Measurements from ENCODE around the gene SLC30A4. TPM values are rescaled to one million over a fixed set of nuclear protein-coding genes. Genes with fewer than 3 reads are reported as not detected.
A peak's percentile ranks its signal among the peaks of the same experiment; 100 is the strongest.

The SLC30A4 gene
- polyA plus RNA-seq, 1 donor (not counting 4 experiments of a cell fraction or from before 2014, with no cell fraction given): 3.3 TPM

DNA sequence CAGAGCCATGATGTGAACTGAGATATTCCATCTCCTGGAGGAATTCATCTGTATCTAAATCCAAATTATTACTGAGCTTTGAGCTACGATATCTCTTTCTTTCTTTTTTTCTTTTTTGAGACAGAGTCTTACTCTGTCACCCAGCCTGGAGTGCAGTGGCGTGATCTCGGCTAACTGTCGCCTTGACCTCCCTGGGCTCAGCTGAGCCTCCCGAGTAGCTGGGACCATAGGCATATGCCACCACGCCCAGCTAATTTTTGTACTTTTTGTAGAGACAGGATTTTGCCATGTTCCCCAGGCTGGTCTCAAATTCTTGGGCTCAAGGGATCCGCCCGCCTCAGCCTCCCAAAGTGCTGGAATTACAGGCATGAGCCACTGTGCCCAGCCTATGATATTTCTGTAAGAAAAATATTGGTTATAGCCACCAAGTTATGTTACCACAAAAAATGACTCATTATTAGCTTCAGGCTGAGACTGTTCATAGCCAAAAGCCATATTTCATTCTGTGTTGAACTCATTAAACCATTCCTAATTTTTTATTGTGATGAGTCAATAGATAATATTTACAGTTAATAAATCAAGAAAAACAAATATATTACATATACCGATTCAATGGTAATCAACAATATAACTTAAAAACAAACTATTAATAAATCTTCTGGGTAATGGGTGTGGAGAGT lies 27.1 kb upstream of the SLC30A4 start:
- Histone ChIP-seq H3K9ac (ENCODE audit: control insufficient read depth, extremely low read depth, insufficient read depth, low read length) (no peak overlapping the region), H3K4me1 (ENCODE audit: control insufficient read depth, extremely low read depth, insufficient read depth, low read length) (peaks cover 10% of the 10 kb centered on the region), H4K20me1 (ENCODE audit: control insufficient read depth, extremely low read depth, insufficient read depth, low read length) (no peaks in the 10 kb centered on the region), H2AFZ (ENCODE audit: control insufficient read depth, low read length) (no peak overlapping the region), H3K79me2 (ENCODE audit: control insufficient read depth, insufficient read depth, low read length) (no peaks in the 10 kb centered on the region), H3K4me3 (ENCODE audit: control insufficient read depth in 2 of 3, extremely low read depth in 1 of 3, insufficient read depth in 2 of 3, low read depth in 1 of 3, low read length in 3 of 3) (no peak overlapping the region), H3K36me3 (ENCODE audit: control insufficient read depth in 2 of 2, extremely low read depth in 1 of 2, insufficient read depth in 2 of 2, low read length in 2 of 2) (no peaks in the 10 kb centered on the region), H3K9me3 (ENCODE audit: control insufficient read depth, low read depth, low read length) (no peaks in the 10 kb centered on the region), H3K9me1 (ENCODE audit: control insufficient read depth, extremely low read depth, insufficient read depth, low read length) (no peaks in the 10 kb centered on the region), H3K4me2 (ENCODE audit: control insufficient read depth, extremely low read depth, insufficient read depth, low read depth, low read length) (peak overlapping the region; percentile 10), H3K27ac (ENCODE audit: control insufficient read depth, insufficient read depth, low read length) (no peak overlapping the region), H3K27me3 (ENCODE audit: control insufficient read depth, extremely low read depth, insufficient read depth, low read length) (no peaks in the 10 kb centered on the region)
- dilution Hi-C loops (cut with MboI; ENCODE audit: extremely low pct_ligation_motif_present, low sequenced_read_pairs): no loop called here
- FAIRE-seq (no peak), DNase-seq (ENCODE audit: low read depth, low spot score) (peak; percentile 36)
- no peak for TF ChIP-seq EZH2 (IDR thresholded peaks at IDR 0.05; ENCODE audit: low read length)
- TF ChIP-seq, protein P1, sequence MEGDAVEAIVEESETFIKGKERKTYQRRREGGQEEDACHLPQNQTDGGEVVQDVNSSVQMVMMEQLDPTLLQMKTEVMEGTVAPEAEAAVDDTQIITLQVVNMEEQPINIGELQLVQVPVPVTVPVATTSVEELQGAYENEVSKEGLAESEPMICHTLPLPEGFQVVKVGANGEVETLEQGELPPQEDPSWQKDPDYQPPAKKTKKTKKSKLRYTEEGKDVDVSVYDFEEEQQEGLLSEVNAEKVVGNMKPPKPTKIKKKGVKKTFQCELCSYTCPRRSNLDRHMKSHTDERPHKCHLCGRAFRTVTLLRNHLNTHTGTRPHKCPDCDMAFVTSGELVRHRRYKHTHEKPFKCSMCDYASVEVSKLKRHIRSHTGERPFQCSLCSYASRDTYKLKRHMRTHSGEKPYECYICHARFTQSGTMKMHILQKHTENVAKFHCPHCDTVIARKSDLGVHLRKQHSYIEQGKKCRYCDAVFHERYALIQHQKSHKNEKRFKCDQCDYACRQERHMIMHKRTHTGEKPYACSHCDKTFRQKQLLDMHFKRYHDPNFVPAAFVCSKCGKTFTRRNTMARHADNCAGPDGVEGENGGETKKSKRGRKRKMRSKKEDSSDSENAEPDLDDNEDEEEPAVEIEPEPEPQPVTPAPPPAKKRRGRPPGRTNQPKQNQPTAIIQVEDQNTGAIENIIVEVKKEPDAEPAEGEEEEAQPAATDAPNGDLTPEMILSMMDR (optimal IDR thresholded peaks at IDR 0.05 in 1 of 3, IDR thresholded peaks at IDR 0.05 in 1 of 3, conservative IDR thresholded peaks at IDR 0.05 in 1 of 3; ENCODE audit: extremely low read depth in 1 of 3, insufficient read depth in 2 of 3, low read length in 3 of 3): no peak

DNA sequence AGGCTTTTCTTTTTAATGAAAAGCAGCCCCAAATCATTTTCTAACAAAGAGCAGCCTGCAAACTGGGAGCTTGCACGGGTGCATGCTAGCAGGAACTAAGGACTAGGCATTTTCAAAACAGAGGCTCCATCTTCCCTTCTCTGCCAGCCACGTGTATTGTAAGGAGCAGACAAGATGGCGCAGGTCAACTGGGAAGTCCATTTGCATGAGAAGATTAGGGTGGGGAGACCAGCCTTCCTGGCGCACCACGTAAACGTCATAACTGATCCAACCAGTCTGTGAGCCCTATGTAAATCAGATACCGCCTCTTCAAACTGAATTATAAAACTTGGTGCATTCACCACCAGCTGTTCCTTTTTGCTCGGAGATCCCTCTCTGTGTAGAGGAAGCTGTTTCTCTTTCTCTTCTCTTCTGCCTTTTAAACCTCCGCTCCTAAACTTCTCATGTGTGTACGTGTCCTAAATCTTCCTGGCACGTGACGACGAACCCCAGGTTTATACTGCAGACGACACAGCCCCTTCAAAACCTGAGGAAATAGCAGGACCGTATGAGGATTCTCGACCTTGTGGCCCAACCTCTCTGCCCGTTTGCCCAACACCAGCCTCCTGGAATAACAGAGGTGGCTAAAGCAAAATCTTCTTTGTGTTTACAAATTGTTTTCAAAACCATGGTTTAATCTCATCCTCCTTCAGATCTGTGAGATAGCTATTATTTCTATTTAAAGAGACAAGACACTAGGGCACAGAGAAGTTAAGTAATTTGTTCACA lies 26.4 kb upstream of the SLC30A4 start:
- peaks cover 10% of the 10 kb centered on the region for H3K4me1 ChIP-seq (ENCODE audit: control insufficient read depth, extremely low read depth, insufficient read depth, low read length)
- no peak overlapping the region for H3K4me3 ChIP-seq (ENCODE audit: control insufficient read depth in 2 of 3, extremely low read depth in 1 of 3, insufficient read depth in 2 of 3, low read depth in 1 of 3, low read length in 3 of 3)
- dilution Hi-C loops (cut with MboI; ENCODE audit: extremely low pct_ligation_motif_present, low sequenced_read_pairs): no loop called here
- no peaks in the 10 kb centered on the region for H3K9me3 ChIP-seq (ENCODE audit: control insufficient read depth, low read depth, low read length)
- H3K27ac ChIP-seq (ENCODE audit: control insufficient read depth, insufficient read depth, low read length): no peak overlapping the region
- FAIRE-seq: no peak
- H3K9me1 ChIP-seq (ENCODE audit: control insufficient read depth, extremely low read depth, insufficient read depth, low read length): no peaks in the 10 kb centered on the region
- no peak overlapping the region for H3K4me2 ChIP-seq (ENCODE audit: control insufficient read depth, extremely low read depth, insufficient read depth, low read depth, low read length)
- H3K36me3 ChIP-seq (ENCODE audit: control insufficient read depth in 2 of 2, extremely low read depth in 1 of 2, insufficient read depth in 2 of 2, low read length in 2 of 2): no peaks in the 10 kb centered on the region
- H3K79me2 ChIP-seq (ENCODE audit: control insufficient read depth, insufficient read depth, low read length): no peaks in the 10 kb centered on the region
- H3K9ac ChIP-seq (ENCODE audit: control insufficient read depth, extremely low read depth, insufficient read depth, low read length): no peak overlapping the region
- no peak overlapping the region for H2AFZ ChIP-seq (ENCODE audit: control insufficient read depth, low read length)
- DNase-seq (ENCODE audit: low read depth, low spot score): no peak
- no peaks in the 10 kb centered on the region for H3K27me3 ChIP-seq (ENCODE audit: control insufficient read depth, extremely low read depth, insufficient read depth, low read length)
- no peak for TF ChIP-seq EZH2 (IDR thresholded peaks at IDR 0.05; ENCODE audit: low read length)
- TF ChIP-seq, protein P1 (optimal IDR thresholded peaks at IDR 0.05 in 1 of 3, IDR thresholded peaks at IDR 0.05 in 1 of 3, conservative IDR thresholded peaks at IDR 0.05 in 1 of 3; ENCODE audit: extremely low read depth in 1 of 3, insufficient read depth in 2 of 3, low read length in 3 of 3): no peak
- no peaks in the 10 kb centered on the region for H4K20me1 ChIP-seq (ENCODE audit: control insufficient read depth, extremely low read depth, insufficient read depth, low read length)
